HG03457 (cell line): Measurements from ENCODE around the gene PCK1.

Source experiments
- ATAC-seq: cut with Tn5 transposase; IDR thresholded peaks from one replicate; pipeline ENCODE4 v1.9.1; 2021; ENCODE audit warnings: moderate number of reproducible peaks; ENCODE audit not compliant: unreplicated experiment

The PCK1 gene

DNA sequence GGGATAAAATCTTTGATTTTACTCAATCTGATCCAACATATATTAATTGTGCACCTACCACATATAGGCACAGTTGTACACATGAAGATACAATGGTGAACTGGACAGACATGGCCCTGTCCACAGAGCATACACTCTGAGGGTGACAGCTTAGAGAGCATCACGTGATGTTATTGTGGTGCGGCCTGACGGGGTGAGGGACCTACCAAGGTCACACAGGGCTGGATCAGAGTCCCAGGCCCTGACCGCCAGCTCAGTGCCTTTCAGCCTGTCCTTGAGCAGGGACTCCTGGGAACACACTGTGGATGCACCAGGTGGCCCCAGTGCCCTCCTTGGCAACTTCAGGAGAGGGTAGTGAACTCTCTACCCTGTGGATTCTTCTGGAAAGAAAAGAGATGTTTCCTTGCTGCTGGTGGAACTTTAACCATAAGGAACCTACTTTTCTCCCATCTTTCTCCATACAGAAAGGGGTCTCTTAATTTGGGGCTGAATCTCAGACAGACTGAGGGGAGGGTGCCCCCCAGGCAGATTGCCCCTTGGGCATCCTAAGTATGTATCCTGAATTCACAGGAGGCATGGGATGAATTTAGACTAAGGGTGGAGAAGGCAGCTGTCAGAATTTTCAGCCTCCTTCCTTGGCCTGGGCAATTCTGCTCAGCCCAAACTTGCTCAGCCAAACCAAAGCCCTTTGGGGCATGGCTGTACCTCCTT lies 26.5 kb downstream of the PCK1 start:
- ATAC-seq = no peak

DNA sequence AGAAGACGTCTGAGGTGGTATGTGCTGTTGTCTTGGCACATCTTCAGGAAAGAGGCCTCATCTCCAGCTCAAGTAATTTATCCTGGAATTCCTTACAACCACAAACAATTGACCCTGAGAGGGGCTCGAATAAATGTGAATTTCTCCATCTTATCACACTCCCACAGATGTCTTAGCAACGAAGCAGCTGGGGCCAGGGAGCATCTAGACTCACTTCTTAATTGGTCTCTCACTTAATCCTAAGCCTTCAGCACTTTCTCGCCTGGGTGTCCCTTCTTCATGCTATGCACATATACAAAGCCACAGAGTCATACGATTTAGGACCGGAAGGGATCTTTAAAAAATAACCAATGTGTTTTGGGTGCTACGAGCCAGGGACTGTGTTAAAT lies 27.1 kb downstream of the PCK1 start:
- no peak for ATAC-seq

DNA sequence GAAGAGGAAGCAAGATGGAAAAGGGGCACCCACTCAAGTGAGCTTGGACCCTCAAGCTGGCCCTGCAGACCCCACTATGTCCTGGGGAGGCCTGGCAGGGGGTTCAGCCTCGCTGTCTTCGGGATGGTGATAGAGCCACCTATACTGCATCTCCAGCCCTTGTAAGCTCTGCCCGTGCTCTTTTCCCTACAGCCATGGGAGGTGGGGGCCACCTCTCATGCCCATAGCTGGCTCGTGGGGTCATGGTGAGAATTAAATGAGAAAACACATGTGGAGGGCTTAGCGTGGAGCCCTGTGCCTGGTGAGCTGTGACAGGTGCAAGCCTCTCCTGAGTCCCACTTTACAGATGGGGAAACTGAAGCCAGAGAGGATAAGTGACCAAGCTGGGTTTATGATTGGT lies 27.7 kb downstream of the PCK1 start:
- ATAC-seq = no peak

DNA sequence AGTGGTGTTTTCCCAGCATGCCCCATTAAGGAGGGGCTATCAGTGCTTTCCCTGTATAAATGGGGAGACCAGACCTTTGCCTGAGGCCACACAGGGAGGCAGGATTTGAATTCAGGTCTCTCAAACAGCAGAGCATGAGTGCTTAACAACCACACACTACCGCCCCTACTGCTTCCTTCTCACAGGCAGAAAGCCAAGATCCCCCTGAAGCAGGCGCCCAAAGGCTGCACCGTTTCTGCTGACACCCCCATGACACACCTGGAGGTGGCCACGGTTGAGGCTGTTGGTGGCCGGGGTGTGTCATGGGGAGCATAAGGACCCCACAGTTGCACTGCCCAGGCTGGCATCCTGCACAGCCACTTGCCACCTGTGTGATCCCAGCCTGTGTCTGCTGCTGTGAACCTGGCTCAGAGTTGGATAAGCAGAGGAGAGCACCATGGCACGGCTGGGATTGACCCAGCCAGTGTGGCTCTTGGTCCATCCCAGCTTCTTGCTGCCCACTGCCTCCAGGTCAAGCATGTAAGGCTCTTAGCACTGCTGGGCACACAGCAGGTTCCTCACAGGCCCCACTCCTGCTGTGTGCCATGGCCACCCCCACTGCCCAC lies 28.3 kb downstream of the PCK1 start:
- ATAC-seq = no peak

DNA sequence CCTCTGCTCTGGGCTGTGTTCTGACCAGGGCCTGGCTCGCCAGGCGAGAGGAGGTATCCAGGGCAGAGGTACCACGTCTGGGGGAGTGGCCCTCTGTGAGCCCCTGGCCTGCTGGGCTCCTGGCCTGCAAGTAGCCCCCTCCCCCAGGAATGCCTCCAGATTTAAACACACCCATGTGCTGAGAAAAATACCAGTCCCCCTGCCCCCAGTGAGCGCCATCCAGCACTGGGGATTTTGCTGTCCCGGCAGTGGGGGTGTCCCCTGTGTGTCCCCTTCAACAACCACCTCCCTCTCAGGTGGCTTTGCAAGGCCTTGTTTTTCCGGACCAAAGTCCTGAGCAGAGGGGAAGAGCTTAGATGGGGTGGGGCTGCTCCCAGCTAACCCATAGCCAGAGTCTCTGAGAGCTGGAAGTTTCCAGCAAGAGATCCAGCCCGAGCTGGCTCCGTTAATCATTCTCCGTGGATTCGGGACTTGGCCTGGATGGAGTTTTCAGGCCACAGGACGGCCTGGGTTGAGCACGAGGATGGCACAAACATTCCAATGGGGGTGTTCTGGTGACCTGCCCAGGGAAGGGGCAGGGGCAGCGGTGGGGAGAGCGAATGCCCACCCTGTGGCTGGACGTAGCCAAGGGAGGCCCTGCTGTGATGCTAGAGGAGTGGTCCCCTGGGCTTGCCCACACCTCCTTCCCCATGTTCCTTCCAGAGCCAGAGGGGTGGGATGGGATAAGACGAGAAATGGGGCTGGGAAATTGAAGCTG lies 29.0 kb downstream of the PCK1 start:
- no peak for ATAC-seq

DNA sequence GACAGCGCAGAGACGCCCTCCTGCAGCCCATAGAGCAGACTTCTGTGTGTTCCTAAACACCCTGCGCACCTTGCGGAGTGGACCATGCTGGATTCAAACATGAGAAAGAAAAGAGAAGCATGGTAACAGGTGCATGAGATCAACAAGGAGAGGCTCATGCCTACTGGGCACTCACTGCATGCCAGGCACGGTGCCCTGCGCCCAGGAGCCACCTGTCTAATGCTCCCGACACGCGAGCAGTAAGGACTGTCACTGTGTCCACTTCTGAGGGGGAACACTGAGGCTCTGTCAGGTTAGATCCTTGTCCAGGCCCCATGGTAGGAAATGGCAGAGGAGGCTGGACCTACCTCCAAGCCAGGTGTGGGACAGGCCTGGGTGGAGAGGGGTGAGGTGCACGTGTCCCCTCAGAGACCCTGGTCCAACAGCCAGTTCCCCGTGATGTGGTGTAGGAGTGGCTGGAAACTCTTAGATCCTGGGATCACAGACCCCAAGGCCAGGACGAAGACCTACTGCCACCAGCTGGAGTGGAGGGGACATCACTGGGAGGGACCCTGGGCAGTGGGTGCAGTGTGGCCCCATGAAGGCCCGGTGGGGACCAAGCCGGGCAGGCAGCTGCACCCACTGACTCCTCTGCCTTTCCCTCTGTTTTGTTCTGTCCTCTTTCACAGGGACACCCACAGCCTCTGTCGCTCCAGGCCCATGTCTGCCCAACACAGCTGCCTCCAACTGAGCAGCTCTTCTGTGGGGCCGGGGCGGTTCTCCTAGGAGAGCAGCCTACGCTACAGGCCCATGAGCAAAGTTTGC lies 29.8 kb downstream of the PCK1 start:
- no peak for ATAC-seq

DNA sequence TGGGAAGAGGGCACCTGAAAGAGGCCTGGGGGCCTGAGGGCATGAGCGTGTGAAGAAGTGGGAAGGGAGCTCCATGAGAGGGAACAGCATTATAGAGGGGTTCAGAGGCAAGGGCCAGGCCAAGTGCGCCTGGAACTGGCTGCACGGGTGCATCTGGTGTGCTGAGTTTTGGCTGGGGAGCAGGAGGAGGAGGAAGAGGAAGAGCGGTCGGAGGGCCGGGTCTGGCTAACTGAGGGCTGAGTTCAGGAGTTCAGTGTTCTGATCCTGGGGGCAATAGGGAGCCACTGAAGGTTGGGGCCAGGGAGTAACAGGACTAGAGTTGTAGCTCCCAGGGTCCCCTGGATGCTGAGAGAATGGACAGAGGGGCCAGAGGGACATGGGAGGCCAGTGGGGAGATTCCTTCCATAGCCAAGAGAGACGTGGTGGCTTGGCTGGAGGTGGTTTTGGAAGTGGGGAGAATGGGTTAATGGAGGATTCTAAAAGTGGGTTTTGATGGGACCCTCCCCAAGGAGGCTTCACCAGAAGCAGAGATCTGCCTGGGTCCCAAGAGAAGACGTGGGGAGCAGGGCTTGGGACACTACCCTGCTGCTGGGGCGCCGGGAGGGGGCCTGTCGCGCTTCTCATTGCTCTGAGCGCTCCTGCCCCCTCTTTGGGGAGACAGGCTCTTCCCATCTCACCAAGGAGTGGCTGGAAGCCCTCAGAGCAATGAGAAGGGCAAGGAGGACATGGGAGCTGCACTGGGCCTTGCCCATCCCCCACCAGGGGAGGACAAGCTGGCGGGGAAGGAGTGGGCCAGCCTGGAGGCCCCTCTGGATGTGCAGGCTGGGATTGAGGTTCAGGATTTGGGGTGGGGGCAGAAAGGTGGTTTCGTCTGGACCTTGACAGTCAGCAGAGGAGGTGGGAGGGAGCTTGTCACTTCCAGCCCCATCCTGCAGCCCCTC lies 30.6 kb downstream of the PCK1 start:
- no peak for ATAC-seq

DNA sequence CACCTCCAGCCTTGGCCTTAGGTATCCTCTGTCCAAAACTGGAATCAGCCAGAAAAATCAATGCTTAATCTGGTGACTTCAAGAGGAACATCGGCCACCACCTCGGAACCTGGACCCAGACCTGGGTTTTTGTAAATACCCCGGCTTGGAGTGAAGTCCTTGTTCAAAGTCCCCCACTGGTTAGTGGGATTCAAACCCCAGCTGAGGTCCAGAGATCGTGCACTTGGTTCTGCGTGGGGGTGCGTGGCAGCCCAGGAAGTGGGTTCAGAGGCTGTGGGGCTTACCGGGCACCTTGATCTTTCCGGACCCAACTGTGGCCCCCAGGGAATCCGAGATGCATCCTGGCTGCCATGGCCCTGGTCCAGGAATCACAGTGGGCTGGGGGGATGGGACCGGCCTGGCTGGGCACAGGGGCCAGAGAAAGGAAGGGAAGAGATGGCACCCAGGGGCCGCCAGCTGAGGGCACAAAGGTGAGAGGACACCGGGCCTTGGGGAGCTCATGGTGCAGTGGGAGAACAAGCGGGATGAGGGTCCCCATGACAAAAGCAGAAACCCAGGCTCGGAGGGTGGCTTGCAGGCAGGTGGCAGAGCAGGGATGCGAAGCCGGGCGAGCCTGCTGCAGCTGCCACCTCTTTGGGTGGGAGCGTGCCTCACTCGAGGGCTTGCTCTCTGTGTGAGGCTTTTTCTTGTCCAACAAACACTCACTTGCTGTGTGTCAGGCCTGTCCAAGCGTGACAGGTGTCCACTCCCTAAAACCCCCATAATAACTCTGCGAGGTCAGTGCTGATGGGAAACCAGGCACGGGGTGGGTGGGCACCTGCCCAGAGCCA lies 31.6 kb downstream of the PCK1 start:
- no peak for ATAC-seq

DNA sequence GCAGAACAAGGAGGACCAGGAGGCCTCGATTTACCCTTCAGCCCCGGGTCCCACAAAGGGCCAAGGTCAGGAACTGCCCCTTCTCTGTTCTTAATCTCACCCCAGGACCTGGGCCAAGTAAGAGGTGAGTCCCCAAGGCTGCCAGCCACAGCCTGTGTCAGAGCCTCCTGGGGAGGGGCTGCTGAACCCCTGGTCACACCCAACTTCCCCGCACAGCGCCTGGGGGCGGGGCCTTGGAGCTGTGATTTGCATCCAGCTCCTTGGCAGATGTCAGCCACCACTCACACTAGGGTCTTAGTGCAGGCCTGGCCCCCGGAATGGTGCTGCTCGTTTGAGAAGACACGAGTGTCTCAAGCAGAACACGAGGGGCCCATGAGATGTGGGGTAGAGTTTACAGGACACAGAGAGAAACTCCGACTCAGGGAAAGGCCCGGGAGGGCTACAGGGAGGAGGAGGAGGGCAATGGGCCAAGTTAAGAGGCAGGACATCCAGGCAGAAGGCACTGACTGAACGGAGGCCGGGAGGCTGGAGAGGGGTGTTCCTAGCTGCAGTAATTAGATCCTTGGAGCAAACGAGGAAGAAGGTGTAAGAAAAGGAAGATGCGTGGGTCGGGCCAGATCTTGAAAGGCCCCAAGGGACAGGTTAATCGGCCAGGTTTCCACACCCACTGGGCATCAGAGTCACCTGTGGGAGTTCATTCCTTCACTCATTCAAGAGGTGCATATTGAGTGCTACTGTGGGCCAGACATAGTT lies 32.4 kb downstream of the PCK1 start:
- ATAC-seq = no peak

DNA sequence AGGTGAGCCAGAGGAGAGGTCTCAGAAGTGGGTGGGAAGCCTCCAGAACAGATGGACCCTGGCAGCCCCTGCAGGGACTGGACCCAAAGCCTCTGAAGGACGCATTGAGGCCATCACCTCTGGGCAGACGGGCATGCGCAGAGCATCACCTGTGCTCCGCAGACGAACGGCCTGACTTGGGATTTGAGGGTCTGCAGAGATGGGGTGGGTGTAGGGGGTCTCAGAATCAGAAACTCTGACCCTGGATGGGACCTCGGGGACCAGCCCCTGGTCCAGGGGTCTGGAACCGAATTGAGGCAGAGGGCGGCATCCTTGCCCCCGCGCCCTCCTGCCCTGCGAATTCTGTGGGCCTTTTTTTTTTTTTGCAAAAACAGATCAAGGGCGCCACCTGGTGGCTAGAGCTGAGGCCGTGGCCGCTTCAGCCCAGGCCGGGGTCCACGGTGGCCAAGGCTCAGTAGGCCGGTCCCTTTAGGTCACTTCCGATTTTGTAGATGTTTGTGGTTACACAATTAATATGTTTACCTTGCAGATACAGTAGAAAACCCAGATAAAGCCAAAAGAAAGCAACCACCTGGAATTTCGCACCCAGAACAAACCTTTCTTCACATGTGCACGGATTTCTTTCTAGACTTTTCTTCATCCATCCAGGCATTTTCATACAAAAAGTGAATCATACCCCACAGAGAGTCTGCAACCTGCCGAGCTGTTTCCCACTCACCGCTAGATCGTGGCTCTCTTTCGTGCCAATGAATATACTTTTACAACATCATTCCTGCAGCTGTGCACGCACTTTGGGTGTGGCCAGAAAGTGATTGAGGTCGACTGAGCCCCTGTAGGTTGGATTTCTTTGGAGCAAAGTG lies 33.4 kb downstream of the PCK1 start:
- no peak for ATAC-seq

DNA sequence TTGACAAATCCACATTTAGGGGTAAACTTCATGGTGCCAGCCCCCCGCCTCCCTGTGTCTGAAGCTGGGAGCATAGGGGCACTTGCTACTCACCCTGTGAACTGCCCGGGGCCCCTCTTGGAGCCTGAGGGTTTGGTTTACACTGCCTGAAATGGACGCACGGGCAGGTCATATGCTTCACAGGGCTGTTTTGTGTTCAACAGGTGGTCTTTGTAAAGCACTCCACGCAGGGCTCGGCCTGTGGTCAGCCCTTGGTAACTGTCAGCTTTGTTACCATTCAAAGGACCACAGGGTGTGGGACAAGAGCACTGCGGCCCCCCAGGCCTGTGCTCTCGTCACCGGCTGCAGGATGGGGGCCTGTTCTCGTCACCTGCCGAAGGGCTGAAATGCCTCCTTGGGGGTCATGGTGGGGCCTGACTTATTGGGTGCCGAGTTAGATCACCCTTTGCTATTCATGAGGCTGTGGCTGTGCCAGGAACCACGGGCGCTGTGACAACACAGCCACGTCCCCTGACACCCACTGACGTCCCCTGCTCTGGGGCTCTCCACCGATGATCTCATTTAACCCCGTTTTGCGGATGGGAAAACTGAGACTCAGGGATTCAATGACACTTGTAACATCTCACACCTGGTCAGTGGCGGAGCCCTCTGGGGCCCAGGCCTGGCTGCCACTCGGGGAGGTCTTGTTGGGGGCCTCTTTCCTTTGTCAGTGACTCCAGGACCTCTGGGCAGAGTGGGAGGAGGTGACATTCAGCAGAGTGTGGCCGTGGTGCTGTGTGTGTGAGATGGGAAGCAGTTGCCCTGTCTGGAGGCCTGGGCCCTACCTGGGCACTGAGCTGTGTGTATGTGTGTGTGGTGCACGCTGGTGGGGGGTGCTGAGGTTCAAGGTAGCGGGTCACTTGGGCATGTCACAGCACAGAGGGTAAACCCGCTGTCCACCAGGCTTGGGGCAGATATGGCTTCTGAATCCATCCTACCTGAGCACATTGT lies 34.4 kb downstream of the PCK1 start:
- ATAC-seq = no peak

DNA sequence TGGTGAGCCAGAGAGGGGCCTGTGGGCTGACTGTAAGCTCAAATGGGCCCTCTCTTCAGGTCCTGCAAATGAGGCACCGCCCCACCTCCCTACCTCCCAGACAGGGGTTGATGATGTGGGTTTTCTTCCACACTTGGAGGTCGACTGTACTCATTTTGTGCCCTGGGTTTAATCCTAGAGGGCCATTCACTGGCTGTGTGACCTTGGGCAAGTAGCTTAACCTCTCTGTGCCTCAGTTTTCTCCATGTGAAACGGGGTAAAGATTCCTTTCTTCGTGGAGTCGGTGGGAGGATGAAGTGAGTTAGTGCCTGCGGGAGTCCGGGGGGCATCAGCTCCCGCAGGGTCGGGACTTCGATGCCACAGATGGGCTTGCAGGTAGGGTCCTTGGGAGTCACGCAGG lies 35.4 kb downstream of the PCK1 start:
- ATAC-seq = no peak

DNA sequence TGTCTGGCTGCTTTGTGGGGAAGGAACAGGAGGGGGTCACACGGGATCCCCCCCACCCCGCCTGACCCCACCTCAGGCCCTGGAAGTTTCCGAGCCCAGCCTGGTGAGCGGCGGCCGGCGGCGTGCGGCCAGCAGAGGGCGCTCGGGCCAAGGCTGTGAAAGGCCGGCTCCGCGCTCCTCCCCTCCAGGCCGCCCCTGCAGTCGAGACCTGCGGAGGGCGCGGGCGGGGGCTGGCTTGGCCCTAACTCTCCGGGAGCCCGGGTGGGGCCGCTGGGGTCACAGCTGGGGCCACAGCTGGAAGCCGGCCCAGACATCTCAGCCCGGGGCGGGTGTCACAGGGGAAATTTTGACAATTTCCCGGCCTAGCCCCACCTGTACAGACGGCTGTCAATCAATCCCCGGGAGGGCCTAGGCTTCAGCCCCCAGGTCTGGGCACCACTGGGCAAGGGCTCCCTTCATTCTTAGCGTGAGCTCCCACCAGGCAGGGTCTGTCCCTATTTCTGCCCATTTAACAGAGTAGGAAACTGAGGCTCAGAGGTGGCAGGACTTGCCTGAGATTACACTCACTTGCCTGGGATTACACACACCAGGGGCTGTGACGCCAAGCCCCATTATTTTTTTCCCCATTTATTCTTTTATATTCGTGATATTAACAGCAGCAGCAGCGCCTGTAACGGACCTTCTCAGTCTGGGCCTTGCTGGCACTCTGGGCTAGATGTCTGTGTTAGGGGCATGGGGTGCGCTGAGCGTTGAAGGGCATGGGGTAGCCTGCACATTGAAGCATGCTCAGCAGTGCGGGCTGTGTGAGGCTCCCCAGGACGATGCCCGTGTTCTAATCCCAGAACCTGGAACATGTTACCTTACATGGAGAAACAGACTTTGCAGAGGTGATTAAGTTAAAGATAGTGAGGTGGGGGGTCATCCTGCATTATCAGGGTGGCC lies 36.4 kb downstream of the PCK1 start:
- ATAC-seq = no peak

DNA sequence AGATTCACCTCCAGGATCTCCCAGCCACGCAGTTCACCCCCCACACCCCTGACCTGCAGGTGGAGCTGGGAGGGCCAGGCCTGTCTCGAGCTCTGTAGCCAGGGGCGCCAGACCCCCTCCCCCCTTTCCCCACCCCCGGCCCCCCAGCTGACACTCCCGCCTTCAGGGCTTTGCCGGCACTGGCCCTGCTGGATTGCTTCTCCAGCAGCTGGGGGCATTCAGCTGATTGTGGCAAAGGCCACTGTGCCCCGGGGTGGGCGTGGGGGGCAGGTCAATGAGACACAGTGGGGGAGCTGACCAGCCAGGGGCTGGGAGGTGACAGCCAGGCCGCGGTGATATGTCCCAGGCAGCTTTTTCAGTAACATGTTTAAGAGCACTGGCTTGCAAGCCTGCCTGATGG lies 37.1 kb downstream of the PCK1 start:
- no peak for ATAC-seq

DNA sequence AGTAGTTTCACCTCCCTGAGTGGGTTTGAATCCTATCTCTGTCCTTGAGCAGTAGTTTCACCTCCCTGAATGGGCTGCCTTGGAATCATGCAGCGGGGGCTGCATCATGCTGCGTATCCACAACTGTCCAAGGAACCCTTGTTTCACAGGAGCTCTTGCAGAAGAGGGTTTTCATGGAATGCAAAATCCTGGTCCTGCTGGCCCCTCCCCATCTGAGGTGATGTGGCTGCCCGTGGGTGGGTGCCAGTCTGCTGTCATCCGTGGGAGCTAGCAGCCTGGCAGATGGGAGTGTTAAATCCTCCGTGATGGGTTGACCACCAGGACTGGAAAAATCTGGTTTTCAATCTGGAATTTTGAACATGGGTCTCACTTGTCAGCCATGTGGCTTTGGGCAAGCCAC lies 37.6 kb downstream of the PCK1 start:
- no peak for ATAC-seq
